ENCODE results near the gene PCDHAC1.

The PCDHAC1 gene

DNA sequence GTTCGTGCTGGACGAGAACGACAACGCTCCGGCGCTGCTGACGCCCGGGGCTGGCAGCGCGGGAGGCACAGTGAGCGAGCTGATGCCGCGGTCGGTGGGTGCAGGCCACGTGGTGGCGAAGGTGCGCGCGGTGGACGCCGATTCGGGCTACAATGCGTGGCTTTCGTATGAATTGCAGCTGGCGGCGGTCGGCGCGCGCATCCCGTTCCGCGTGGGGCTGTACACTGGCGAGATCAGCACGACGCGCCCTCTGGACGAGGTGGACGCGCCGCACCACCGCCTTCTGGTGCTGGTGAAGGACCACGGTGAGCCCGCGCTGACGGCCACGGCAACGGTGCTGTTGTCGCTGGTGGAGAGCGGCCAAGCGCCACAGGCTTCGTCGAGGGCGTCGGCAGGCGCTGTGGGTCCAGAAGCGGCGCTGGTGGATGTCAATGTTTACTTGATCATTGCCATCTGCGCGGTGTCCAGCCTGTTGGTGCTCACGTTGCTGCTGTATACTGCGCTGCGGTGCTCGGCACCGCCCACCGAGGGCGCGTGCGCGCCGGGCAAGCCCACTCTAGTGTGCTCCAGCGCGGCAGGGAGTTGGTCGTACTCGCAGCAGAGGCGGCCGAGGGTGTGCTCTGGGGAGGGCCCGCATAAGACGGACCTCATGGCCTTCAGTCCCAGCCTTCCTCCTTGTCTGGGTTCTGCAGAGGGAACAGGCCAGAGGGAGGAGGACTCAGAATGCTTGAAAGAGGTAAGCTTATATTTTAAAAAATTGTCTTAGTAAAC lies 42.0 kb upstream of the PCDHAC1 start:
- DNase-seq (ENCODE audit: low read depth) = no peak
- no peak overlapping the region for H3K4me3 ChIP-seq (ENCODE audit: control insufficient read depth, low read depth, low read length)

GRCh38 chr5:140916325-140916724 lies 9.8 kb upstream of the PCDHAC1 start:
- TF ChIP-seq CTCF (conservative IDR thresholded peaks at IDR 0.05; ENCODE audit: control insufficient read depth, insufficient read depth, low read depth, low read length) = no peak
- no peak for DNase-seq (ENCODE audit: low read depth)
- no peak overlapping the region for H3K4me3 ChIP-seq (ENCODE audit: control insufficient read depth, low read depth, low read length)

More for the DNA sequence above, 42.0 kb upstream of the PCDHAC1 start:
- no peak for TF ChIP-seq CTCF (conservative IDR thresholded peaks at IDR 0.05; ENCODE audit: control insufficient read depth, insufficient read depth, low read depth, low read length)

- no peak for TF ChIP-seq CTCF (conservative IDR thresholded peaks at IDR 0.05; ENCODE audit: control insufficient read depth, insufficient read depth, low read depth, low read length)
- DNase-seq (ENCODE audit: low read depth) = no peak
- H3K4me3 ChIP-seq (ENCODE audit: control insufficient read depth, low read depth, low read length) = no peak overlapping the region
Measured at GRCh38 chr5:140923601-140924000, 2.5 kb upstream of the PCDHAC1 start.

GRCh38 chr5:140926443-140927227 lies 536 bp downstream of the PCDHAC1 start:
- DNase-seq (ENCODE audit: low read depth) = peak; percentile 49
- peak overlapping the region; percentile 21 for H3K4me3 ChIP-seq (ENCODE audit: control insufficient read depth, low read depth, low read length)
- no peak for TF ChIP-seq CTCF (conservative IDR thresholded peaks at IDR 0.05; ENCODE audit: control insufficient read depth, insufficient read depth, low read depth, low read length)

- H3K4me3 ChIP-seq (ENCODE audit: control insufficient read depth, low read depth, low read length) = peak overlapping the region; percentile 21
Measured at GRCh38 chr5:140927228-140927573, 1.1 kb downstream of the PCDHAC1 start.

More at GRCh38 chr5:140927228-140927573, 1.1 kb downstream of the PCDHAC1 start:
- TF ChIP-seq CTCF (conservative IDR thresholded peaks at IDR 0.05; ENCODE audit: control insufficient read depth, insufficient read depth, low read depth, low read length) = no peak
- DNase-seq (ENCODE audit: low read depth) = no peak
